ENCODE measurements around the gene NKX1-1. TPM values are rescaled to one million over a fixed set of nuclear protein-coding genes. Genes with fewer than 3 reads are reported as not detected.

NKX1-1 gene
- total RNA-seq, 1 donor from 2014 or later: not detected

DNA sequence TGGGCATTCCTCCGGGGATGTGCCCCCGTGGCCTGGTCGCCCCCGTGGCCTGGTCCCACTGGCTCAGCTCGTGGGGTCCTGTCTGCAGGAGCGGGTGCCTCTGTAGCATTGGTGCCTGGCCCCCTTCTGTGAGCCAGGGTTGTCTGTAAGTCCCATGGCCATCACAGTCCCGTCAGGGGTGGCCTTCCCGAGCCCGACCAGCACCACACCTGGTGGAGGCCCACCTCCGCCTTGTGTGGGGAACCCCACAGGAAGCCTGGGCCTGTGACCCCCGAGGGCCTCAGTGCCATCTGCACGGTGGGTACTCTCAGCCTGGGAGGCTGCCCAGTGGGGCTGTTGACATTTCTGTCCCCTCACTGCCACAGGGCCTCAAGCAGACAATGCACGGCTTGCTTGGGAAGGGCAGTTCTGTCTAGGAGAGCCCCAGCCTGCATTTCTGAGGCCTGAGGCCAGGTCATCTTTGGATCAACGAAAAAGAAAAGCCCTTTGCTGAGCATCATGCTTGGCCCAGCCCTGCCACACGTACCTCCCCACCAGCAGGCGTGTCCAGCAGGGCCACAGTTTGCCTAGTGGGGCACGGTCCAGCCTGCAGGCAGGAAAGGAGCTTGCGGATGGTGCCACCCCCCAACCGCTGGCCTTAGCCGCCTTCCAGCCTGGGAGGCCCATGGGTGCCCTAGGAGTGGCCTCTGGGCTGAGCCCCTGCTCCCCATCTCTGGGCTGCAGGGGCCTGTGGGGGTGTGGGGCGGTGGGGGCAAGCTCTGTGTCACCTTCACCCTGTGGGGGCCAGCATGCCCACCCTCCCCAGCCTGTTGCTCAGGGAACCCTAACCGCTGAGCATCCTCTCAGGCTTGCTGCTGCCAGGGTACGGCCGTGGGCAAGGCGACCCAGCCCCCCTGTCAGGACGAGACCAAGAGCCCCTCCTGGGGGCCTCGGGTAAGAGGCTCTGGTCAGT, 23.2 kb downstream of the NKX1-1 start:
- Mint-ChIP-seq H3K4me1 (ENCODE audit: low read depth) (peaks cover 1% of the 10 kb centered on the region), H3K27me3 (no peaks in the 10 kb centered on the region), H3K36me3 (ENCODE audit: insufficient read depth) (peaks cover 12% of the 10 kb centered on the region), H3K9me3 (ENCODE audit: low read depth) (peaks cover 4% of the 10 kb centered on the region), H3K4me3 (ENCODE audit: low read depth) (no peak overlapping the region), H3K27ac (no peak overlapping the region)
- TF ChIP-seq, protein P1, sequence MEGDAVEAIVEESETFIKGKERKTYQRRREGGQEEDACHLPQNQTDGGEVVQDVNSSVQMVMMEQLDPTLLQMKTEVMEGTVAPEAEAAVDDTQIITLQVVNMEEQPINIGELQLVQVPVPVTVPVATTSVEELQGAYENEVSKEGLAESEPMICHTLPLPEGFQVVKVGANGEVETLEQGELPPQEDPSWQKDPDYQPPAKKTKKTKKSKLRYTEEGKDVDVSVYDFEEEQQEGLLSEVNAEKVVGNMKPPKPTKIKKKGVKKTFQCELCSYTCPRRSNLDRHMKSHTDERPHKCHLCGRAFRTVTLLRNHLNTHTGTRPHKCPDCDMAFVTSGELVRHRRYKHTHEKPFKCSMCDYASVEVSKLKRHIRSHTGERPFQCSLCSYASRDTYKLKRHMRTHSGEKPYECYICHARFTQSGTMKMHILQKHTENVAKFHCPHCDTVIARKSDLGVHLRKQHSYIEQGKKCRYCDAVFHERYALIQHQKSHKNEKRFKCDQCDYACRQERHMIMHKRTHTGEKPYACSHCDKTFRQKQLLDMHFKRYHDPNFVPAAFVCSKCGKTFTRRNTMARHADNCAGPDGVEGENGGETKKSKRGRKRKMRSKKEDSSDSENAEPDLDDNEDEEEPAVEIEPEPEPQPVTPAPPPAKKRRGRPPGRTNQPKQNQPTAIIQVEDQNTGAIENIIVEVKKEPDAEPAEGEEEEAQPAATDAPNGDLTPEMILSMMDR (IDR thresholded peaks at IDR 0.05; ENCODE audit: unreplicated experiment): no peak
- DNase-seq (ENCODE audit: low spot score, unreplicated experiment): no peak

DNA sequence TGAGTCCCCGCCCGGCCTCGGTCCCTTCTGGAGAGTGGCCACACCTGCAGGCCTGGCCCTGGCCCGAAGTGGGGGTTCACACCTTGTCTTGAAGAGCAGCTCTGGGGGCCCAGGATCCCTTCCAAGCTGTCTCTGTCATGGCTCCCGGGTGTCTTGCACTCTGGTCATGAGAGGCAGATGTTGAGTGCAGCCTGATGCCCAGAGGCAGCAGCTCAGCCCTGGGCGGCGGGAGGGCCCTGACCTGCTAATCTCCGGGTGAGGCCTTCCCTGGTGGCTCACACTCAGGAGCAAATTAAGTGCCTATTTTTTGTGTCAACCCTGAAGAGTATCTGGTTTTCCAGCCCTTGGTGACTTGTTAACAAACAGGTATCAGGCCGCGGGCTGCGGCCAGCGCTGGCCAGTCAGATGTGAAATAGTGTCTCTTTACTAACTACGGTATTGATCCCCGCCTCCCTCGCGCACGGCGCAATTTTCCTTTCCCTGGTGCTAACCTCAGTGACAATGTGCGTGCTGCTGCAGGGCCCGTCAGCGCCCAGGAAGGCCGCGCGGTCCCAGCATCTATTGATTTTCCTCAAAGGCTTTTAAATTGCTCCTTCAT, 24.2 kb downstream of the NKX1-1 start:
- peaks cover 1% of the 10 kb centered on the region for H3K4me1 Mint-ChIP-seq (ENCODE audit: low read depth)
- H3K4me3 Mint-ChIP-seq (ENCODE audit: low read depth): no peak overlapping the region
- no peak for DNase-seq (ENCODE audit: low spot score, unreplicated experiment)
- TF ChIP-seq, protein P1 (IDR thresholded peaks at IDR 0.05; ENCODE audit: unreplicated experiment): no peak
- H3K9me3 Mint-ChIP-seq (ENCODE audit: low read depth): no peaks in the 10 kb centered on the region
- peaks cover 5% of the 10 kb centered on the region for H3K36me3 Mint-ChIP-seq (ENCODE audit: insufficient read depth)
- no peak overlapping the region for H3K27ac Mint-ChIP-seq
- no peaks in the 10 kb centered on the region for H3K27me3 Mint-ChIP-seq

DNA sequence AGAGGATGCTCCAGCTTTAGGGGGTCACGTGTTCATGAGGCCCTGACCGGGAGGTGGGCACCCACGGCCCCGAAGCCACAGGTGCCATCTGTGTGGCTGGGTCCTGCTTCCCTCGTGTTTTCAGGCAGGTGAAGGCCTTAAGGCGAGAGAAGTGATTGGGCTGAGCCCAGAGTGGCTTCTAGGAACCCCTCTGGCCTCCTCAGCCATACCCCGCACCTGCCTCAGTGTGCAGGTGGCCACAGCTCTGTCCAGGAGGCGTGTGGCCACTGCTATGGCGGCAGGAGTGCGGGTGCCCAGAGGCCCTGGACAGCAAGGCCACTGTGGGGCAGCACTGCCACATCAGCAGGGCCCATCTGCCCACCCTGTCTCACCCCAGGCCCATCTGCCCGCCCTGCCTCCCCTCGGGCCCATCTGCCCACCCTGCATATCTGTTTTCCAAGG, 25.0 kb downstream of the NKX1-1 start:
- H3K9me3 Mint-ChIP-seq (ENCODE audit: low read depth): no peaks in the 10 kb centered on the region
- no peak overlapping the region for H3K27ac Mint-ChIP-seq
- no peak for DNase-seq (ENCODE audit: low spot score, unreplicated experiment)

DNA sequence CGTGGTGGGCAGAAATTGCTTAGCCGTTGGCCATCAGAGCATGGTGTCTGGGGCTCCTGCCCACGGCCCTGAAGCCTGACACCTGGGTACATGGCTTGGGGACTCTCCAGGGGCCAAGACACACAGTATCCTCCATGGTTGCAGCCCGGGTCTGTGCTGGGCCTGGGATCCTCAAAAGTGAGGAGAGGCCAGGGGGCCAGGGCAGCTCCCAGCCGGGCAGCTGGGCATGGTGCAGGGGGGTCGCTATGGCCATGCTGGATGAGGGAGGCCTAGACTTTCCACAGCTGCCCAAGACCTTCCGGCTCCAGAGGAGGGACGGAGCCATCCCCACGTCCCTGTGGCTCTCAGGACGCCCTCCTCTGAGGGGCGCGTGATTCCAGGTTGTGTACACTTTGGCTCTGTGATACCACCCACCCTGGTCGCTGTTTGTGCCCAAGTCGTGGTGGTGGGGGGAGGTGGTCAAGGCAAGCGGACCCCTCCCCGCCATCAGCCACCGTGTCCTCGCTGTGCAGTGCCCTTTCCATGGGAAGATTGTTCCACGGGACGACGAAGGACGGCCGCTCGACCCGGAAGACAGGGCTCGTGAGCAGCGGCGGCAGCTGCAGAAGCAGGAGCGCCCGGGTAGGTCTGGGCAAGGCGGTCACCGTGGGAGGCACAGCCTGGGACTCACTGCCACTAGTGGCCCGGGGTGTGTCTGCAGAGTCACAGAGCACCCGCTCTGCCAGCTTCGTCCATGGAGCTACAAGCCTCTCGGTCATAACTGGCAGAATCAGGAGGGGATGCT, 25.7 kb downstream of the NKX1-1 start:
- peaks cover 1% of the 10 kb centered on the region for H3K4me1 Mint-ChIP-seq (ENCODE audit: low read depth)
- no peaks in the 10 kb centered on the region for H3K9me3 Mint-ChIP-seq (ENCODE audit: low read depth)
- TF ChIP-seq, protein P1 (IDR thresholded peaks at IDR 0.05; ENCODE audit: unreplicated experiment): no peak
- no peak overlapping the region for H3K4me3 Mint-ChIP-seq (ENCODE audit: low read depth)
- no peak for DNase-seq (ENCODE audit: low spot score, unreplicated experiment)
- H3K27me3 Mint-ChIP-seq: no peaks in the 10 kb centered on the region
- no peak overlapping the region for H3K27ac Mint-ChIP-seq
- peaks cover 1% of the 10 kb centered on the region for H3K36me3 Mint-ChIP-seq (ENCODE audit: insufficient read depth)

More for the DNA sequence above, 25.0 kb downstream of the NKX1-1 start:
- H3K36me3 Mint-ChIP-seq (ENCODE audit: insufficient read depth): peaks cover 1% of the 10 kb centered on the region
- no peaks in the 10 kb centered on the region for H3K27me3 Mint-ChIP-seq
- H3K4me1 Mint-ChIP-seq (ENCODE audit: low read depth): peaks cover 1% of the 10 kb centered on the region
- H3K4me3 Mint-ChIP-seq (ENCODE audit: low read depth): no peak overlapping the region
- TF ChIP-seq, protein P1 (IDR thresholded peaks at IDR 0.05; ENCODE audit: unreplicated experiment): no peak

DNA sequence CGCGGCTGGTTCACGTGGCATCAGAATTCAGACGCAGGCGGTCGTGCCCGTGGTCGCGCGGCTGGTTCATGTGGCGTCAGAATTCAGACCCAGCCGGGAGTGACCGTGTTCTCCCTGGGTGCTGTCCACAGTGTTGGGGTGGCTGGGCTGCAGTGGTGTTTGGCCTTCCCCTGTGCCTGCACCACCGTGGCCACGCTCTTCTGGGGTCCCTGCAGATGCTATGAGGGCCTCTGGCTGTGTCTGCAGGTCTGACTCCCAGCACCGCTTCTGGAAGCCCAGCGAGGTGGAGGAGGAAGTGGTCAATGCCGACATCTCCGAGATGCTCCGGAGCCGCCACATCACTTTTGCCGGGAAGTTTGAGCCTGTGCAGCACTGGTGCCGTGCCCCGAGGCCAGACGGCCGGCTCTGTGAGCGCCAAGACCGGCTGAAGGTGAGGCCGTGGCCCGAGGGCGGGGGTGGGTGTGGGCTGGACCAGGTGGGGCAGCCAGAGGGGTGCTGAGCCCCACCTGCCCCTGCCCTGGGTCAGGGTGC, 26.4 kb downstream of the NKX1-1 start:
- Mint-ChIP-seq H3K36me3 (ENCODE audit: insufficient read depth) (peaks cover 1% of the 10 kb centered on the region), H3K9me3 (ENCODE audit: low read depth) (no peaks in the 10 kb centered on the region), H3K4me1 (ENCODE audit: low read depth) (peaks cover 1% of the 10 kb centered on the region), H3K4me3 (ENCODE audit: low read depth) (no peak overlapping the region), H3K27me3 (no peaks in the 10 kb centered on the region), H3K27ac (no peak overlapping the region)
- no peak for DNase-seq (ENCODE audit: low spot score, unreplicated experiment)
- TF ChIP-seq, protein P1 (IDR thresholded peaks at IDR 0.05; ENCODE audit: unreplicated experiment): no peak

All from progenitor cell of endocrine pancreas (in vitro differentiated cells).